Stimulated activated CD8-positive, alpha-beta memory T cell treated with anti-CD3 and anti-CD28 coated beads, Interleukin-15, amount 100 ng/mL, for 4 hours (primary cell): Measurements from ENCODE around the gene CDSN.
"Not testable (repeated sequence)": the region's sequence is repeated elsewhere in the genome, so short reads cannot be mapped to it uniquely, and the experiment has no call there.

ENCODE experiments used
- DNase-seq, 2 donors: peaks; one replicate each; pipeline ENCODE4 v3.0.0-alpha.2; 2020; ENCODE audit warnings: low read depth in 2 of 2

CDSN gene

DNA sequence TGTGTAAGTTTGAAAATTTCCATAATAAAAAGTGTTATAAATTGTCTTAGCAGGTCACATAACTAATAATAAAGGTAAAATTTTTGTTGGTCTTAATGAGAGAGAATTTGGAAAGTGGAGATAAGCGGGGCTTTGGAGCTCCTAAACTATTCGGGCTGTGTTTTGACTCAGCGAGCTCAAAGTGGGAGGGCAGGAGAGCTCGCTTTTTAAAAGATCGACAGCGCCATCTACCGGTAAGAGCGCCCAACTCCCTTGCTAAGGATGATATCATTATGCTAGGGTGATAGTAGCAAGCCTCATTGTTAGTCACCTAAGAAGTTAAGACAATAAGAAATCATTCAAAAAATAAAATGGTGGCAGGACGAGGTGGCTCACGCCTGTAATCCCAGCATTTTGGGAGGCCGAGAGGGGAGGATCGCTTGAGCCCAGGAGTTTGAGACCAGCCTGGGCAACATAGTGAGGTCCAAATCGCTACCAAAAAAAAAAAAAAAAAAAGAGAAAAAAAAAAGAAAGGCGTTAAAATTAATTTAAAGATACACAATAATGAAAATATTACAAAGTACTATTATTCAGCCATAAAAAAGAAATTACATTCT lies 32.7 kb downstream of the CDSN start:
- DNase-seq: peak; percentile 54 to 80

DNA sequence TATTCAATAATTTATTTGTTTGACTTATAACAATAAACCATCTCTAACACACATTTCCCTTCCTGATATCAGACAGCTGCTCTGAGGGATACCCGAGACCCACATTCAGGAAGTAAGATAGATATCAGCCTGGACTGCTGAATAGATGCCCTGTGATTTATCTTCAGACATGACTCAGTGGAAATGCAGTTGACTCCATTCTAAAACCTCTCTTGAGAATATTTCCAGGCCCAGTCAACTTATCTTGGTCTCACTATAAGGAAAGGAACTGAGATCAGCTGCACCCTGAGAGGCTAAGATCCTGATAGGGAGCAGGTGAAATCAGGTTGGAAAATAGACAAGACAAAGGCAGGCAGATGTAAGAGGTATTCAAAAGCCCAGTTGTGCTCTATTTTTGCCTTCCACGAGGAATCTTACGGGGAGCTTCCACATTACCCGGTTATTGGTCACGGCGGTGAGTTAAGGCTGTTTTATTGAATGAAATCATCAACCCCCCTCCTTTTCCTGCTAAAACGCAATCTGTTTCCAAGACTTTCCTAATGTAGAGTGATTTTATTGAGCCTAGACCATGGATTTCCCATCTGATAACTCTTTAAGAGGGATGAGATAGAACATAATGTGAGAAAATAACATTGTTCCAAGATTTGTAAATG lies 33.3 kb downstream of the CDSN start:
- DNase-seq: no peak

DNA sequence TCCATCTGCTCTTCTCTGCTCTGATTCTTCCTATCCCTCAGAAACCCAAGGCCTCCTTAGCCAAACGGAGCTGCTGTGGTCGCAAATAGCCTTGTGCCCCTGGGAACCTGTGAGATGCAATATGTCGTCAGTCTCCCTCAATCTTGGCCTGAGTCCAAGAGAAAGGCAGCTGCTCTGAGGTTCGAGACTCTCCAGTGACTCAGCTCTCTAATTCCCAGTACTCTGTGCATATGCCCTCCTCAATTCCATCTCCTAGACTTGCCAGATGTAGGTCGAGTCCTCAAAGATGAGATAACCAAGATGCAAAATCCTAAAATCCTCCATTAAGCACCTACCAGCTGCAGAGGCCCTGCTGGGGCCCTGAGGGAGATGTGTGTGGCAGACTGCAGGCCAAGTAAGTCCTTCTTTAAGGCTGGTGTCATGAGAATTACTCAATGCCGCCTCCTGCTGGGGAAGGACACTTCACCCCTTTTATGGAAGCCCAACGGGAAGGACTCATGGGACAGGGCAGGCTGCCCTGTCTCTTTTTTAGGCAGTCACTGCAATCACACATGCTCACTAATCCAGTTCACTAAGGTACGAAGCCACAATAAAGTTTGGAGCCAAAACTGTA lies 36.4 kb downstream of the CDSN start:
- DNase-seq: no peak

DNA sequence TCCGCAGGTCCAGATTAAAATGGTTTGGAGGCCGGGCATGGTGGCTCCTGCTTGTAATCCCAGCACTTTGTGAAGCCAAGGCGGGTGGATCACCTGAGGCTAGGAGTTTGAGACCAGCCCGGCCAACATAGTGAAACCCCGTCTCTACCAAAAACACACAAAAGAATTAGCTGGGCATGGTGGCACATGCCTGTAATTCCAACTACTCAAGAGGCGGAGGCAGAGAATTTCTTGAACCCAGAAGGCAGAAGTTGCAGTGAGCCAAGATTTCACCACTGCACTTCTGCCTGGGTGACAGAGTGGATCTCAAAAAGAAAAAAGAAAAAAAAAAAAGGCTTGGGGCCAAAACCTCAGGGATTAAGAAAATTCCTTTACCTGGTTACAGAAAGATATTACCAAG lies 38.4 kb downstream of the CDSN start:
- DNase-seq: no peak

DNA sequence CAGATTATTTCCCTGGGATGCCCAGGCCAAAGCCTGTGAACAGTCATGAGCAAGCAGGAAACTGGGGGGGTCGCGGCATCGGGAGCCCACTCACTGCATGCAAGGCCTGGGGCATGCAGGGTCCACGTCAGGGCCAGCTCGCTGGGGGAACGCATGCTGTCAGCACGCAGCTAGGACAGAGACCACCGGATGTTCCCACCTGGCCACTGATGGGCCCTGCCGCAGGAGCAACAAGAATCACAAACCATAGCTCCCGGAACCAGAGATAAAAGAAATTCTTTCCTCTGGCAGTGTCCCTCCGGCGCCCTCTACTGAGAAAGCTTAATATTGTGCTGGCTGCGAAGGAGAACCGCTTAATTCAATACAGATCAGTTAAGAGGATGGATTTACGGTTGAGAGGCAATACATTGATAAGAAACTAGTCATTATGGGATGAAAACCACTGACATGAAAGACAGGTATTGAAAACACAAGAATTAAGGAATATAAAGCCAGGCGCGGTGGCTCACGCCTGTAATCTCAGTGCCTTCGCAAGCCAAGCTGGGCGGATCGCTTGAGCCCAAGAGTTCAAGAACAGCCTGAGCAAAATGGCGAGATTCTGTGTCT lies 40.5 kb downstream of the CDSN start:
- peak; percentile 26 to 31 for DNase-seq

DNA sequence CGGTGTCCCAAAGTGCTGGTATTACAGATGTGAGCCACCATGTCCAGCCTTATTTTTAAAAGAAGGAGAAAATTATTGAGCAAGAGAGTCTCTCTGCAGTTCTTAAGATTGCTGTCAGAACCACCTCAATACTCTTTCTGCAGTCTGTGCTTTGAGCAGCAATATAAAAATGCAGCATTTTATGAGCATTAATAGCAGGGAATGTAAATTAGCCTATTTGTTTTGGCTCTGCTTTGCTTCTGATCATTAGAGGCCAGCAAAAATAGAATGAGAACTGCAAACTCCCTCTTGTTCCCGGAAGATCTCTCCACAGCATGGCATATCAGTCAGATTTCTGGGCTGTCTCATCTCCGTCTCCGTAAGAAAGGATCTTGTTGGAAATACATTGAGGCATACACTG lies 43.6 kb downstream of the CDSN start:
- no peak for DNase-seq

DNA sequence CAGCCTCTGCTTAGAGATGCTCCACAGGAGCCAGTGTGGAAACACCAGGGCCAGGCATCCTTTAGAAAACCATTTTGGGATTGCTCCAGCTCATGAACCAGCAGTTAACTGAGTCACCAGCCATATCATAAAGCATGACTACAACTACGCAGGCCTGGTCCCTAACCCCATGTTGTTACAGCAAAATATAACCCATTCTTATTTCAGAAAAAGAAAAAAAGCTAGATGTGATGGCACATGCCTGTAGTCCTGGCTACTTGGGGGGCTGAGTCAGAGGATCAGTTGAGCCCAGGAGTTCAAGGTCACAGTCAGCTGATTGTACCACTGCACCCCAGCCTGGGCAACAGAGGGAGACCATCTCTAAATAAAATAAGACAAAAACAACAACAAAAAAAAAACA lies 44.7 kb downstream of the CDSN start:
- no peak for DNase-seq

DNA sequence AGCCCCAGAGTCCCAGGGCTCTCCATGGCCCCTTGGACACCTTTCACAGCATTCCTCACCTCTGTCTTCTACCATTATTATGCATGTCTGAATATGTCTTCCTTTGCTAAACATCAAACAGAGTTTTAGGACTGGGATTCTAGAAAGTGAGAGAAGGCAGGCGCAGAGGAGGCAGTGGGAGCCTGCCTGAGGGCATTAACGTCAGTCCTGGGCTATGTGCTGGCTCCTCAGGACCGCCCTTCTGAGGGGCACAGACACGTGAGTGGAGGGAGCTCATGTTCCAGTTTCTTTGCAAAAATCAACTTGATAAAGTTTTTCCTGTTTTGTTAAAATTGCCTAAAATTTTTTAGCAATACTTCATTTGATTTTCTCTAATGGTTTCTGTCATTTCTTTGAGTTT lies 45.8 kb downstream of the CDSN start:
- no peak for DNase-seq

DNA sequence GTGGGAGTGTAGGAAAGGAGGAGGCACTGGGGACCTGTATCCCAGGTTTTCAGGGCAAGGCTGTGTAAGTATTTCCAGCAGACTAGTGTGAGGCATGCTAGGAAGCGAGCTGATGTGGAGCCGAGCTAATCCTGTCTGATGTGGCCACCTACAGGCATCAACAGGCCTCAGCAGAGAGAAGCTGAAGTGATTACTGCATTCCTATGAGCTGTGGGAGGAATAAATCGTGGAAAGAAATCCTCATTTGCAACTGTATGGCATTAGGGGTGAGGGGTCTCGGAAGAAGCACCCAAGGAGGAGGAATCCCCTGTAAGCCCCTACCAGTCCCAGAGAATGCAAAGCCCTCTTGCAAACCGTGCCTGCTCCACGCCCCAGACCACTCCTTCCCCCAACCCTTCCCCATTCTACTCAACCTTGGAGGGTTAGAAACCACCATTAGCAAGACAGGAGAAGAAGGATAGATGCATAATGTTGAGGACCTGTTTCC lies 49.5 kb downstream of the CDSN start:
- no peak for DNase-seq

DNA sequence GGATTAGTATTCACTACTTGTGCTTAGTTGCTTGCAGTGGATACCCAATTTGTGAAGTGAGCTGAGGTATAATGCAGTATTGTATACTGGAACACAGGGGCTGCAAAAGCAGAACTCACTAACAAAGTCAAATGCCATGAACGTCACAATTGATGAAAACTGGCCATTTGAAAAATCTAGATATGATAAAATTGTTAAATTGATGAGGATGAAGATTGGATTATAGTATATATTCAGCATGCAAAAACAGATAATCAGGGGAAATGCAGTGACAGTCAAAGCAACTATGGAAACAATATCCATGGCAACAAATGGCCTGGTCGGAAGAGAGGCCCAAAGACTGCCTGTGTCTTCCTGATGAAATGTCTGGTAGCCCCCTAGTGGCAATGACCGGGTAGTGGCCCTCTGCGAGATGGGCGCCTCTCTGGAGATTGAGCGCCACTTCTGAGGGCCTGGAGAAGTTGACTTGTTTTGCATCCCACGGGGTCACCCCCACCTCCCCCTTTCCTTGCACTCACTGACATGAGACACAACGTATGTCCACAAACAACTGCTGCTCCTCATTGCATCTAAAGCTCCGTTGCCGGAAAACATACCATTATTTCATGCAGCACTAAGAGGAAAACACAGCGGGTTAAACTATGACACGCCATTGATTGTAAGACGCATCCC lies 51.4 kb downstream of the CDSN start:
- DNase-seq: peak; percentile 21 to 45

DNA sequence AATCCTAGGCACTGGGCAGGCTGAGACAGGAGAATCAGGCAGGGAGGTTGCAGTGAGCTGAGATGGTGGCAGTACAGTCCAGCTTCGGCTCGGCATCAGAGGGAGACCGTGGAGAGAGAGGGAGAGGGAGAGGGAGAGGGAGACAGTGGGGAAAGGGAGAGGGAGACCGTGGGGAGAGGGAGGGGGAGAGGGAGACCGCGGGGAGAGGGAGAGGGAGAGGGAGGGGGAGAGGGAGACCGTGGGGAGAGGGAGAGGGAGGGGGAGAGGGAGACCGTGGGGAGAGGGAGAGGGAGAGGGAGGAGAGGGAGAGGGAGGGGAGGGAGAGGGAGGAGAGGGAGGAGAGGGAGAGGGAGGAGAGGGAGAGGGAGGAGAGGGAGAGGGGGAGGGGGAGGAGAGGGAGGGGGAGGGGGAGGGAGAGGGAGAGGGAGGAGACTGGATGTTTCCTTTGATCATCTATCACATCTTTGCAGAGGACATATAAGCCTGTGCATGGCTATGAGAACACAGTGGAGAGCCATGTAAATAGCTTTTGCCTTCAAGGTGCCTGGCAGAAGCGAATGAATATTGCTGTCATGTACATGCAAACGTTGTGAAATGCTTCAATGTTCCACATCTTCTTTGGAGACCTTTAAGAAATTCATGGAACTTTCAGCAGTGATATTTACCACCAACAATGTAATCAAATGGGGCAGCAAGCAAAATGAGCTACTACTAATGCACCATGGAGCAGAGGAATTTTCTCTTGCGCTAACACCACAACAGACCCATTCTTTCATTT lies 52.2 kb downstream of the CDSN start:
- DNase-seq: not testable (repeated sequence)

DNA sequence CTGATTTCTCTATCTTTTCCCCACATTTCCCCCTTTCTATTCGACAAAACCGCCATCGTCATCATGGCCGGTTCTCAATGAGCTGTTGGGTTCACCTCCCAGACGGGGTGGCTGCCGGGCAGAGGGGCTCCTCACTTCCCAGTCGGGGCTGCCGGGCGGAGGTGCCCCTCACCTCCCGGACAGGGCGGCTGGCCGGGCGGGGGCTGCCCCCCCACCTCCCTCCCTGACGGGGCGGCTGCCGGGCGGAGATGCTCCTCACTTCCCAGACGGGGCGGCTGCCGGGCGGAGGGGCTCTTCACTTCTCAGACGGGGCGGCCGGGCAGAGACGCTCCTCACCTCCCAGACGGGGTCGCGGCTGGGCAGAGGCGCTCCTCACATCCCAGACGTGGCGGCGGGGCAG lies 53.2 kb downstream of the CDSN start:
- not testable (repeated sequence) for DNase-seq

DNA sequence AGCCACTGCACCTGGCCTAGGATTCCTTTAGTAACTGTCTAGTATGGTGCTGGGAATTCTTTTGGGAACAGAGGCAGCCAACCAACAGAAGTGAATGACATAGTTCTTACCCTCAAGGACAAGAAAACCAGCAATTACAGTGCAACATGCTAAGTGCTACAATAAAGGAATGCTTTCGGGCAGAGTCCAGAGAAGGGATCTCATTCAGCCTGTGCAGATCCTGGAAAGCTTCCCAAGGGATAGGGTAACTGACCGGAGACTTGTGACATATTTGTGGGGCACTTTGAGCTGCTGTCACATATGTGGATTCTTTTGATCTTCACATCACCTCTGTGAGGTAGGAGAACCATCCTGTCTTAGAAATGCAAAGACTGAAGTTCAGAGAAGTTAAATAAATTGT lies 54.7 kb downstream of the CDSN start:
- no peak for DNase-seq
